Muscle layer of colon (tissue), 2 donors: Measurements from ENCODE around the gene HS6ST1.

Experiments
- H3K27ac ChIP-seq: one replicate; pipeline ENCODE4 v1.7.0; 2013; ENCODE audit warnings: low read depth, mild to moderate bottlenecking, low read length, moderate library complexity
- H3K27me3 ChIP-seq, 2 donors: one replicate each; pipeline ENCODE4 v1.7.0; 2013; ENCODE audit warnings: low read length in 2 of 2, mild to moderate bottlenecking in 2 of 2; ENCODE audit not compliant: insufficient read depth in 2 of 2, control insufficient read depth in 1 of 2
- H3K36me3 ChIP-seq: one replicate; pipeline ENCODE4 v1.7.0; 2013; ENCODE audit warnings: mild to moderate bottlenecking, low read length; ENCODE audit not compliant: insufficient read depth
- H3K4me1 ChIP-seq: one replicate; pipeline ENCODE4 v1.7.0; 2013; ENCODE audit warnings: mild to moderate bottlenecking, low read length; ENCODE audit not compliant: insufficient read depth
- H3K4me3 ChIP-seq, 2 donors: one replicate each; pipeline ENCODE4 v1.7.0; 2013; ENCODE audit warnings: low read length in 2 of 2, low read depth in 1 of 2, mild to moderate bottlenecking in 1 of 2, moderate library complexity in 1 of 2
- H3K9ac ChIP-seq: one replicate; pipeline ENCODE4 v1.7.0; 2013; ENCODE audit warnings: low read length
- H3K9me3 ChIP-seq: one replicate; pipeline ENCODE4 v1.7.0; 2013; ENCODE audit warnings: mild to moderate bottlenecking, low read length
- donor health status: abdominal sarcoma.
- donor health status: Adenocarcinoma of cecum.

HS6ST1 gene

GRCh38 chr2:128281852-128282245 lies 36.8 kb downstream of the HS6ST1 start:
- H3K9me3 ChIP-seq: no peaks in the 10 kb centered on the region
- no peak overlapping the region for H3K27ac ChIP-seq
- H3K9ac ChIP-seq: no peak overlapping the region
- H3K36me3 ChIP-seq: no peaks in the 10 kb centered on the region
- no peak overlapping the region for H3K4me3 ChIP-seq
- peaks cover 33% of the 10 kb centered on the region for H3K4me1 ChIP-seq
- no peaks in the 10 kb centered on the region for H3K27me3 ChIP-seq

GRCh38 chr2:128280901-128281321 lies 37.8 kb downstream of the HS6ST1 start:
- Histone ChIP-seq H3K9me3 (no peaks in the 10 kb centered on the region), H3K9ac (no peak overlapping the region), H3K36me3 (no peaks in the 10 kb centered on the region), H3K27me3 (no peaks in the 10 kb centered on the region), H3K27ac (no peak overlapping the region), H3K4me1 (peaks cover 33% of the 10 kb centered on the region), H3K4me3 (no peak overlapping the region)

DNA sequence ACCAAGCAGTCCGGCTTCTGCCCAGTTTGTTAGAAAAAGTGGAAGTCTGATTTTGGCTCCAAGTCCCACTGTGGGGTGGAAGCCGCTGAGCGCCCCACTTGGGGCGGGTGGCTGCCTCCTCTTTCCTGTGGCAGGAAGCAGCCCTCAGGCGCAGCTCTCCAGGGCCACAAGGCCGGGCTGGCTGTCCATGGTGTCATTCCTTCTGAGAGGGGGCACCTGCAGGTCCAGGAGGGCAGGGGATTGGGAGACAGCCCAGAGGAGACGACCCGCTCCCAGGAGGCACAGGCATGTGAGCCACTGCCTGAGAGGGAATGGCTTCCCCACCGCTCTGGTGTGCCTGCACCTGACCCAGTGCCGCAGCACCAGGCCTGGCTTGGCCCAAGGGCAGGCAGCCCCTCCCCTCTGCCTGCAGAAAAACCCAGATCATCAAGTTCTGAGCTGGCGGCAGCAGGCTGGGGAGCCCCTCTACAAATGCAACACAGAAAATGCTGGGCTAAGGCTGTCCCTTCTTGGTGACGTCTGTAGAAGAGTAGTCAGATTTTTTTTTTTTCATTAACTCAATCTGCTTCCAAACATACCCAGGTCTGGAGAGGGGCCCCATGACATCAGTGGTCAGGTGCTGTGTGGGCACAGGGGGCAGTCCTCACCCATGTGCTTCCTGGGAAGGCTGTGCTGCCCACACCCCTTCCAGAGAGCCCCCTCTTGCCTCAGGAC lies 38.4 kb downstream of the HS6ST1 start:
- Histone ChIP-seq H3K27me3 (no peaks in the 10 kb centered on the region), H3K9me3 (no peaks in the 10 kb centered on the region), H3K4me1 (peaks cover 33% of the 10 kb centered on the region), H3K4me3 (no peak overlapping the region), H3K36me3 (no peaks in the 10 kb centered on the region), H3K27ac (no peak overlapping the region), H3K9ac (no peak overlapping the region)

GRCh38 chr2:128279786-128280157 lies 38.9 kb downstream of the HS6ST1 start:
- Histone ChIP-seq H3K9me3 (no peaks in the 10 kb centered on the region), H3K9ac (no peak overlapping the region), H3K27ac (no peak overlapping the region), H3K4me3 (no peak overlapping the region), H3K4me1 (peaks cover 33% of the 10 kb centered on the region), H3K36me3 (no peaks in the 10 kb centered on the region), H3K27me3 (no peaks in the 10 kb centered on the region)

DNA sequence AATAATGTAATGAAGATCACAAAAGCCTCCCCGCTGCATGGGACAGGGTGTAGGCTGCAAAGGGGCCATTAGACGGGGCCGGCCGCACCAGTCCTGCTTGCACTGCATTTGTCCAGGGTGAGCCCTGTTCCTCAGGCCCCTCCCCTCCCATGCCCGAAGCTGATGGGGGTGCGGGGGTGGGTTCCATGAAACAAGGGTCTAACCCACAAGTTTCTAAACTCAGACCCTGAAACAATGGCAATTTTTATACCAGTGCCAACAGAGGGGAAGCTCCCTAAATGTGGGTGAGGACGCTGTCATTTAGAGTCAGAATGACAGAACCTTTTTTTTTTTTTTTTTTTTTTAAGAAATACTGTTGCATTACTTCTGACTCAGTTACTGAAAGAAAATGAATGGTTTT lies 39.7 kb downstream of the HS6ST1 start:
- H3K4me3 ChIP-seq: no peak overlapping the region
- H3K27me3 ChIP-seq: no peaks in the 10 kb centered on the region
- no peaks in the 10 kb centered on the region for H3K9me3 ChIP-seq
- no peaks in the 10 kb centered on the region for H3K36me3 ChIP-seq
- no peak overlapping the region for H3K27ac ChIP-seq
- peaks cover 33% of the 10 kb centered on the region for H3K4me1 ChIP-seq
- H3K9ac ChIP-seq: no peak overlapping the region

GRCh38 chr2:128277961-128278681 lies 40.5 kb downstream of the HS6ST1 start:
- Histone ChIP-seq H3K4me1 (peaks cover 26% of the 10 kb centered on the region), H3K27ac (no peak overlapping the region), H3K36me3 (no peaks in the 10 kb centered on the region), H3K9me3 (no peaks in the 10 kb centered on the region), H3K9ac (no peak overlapping the region), H3K27me3 (no peaks in the 10 kb centered on the region), H3K4me3 (no peak overlapping the region)

DNA sequence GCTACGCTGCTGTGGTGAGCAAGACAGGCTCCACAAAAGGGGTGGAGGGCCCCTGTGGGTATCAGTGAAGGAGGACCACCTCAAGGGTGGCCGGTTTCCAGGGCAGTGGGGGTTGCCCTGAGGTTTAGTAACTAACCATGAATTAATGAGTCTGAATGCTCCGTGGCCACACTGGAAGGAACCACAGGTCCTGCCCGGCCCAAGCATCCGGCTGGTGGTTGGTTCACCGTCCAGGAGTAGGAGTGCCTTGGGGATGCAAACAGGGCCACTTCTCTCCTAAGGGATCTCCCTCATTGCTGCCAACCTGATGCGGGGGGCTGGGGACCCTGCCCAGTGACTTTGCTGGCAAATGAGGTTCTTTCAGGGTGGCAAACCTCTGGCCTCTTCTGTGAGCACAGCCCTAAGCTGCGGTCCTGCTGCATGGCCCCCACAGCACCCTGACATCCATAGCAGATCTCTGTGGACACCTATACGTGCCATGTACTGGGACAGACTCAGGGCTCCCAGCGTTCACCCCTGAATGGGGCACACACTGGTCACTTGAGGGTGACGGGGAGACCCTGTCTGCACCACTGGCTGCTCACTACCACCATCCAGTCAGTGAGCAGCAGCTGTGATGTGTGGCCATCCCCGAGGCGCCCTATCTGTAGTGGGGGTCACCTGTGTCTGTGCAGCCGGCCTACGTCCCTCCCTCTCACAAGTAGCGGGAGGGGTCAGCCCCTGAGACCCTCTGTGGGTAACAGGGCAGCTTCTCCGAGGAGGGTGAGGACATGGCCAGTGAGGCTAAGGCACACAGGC lies 41.6 kb downstream of the HS6ST1 start:
- H3K4me3 ChIP-seq: no peak overlapping the region
- H3K4me1 ChIP-seq: peaks cover 15% of the 10 kb centered on the region
- no peaks in the 10 kb centered on the region for H3K36me3 ChIP-seq
- H3K9ac ChIP-seq: no peak overlapping the region
- no peak overlapping the region for H3K27ac ChIP-seq
- H3K9me3 ChIP-seq: no peaks in the 10 kb centered on the region
- no peaks in the 10 kb centered on the region for H3K27me3 ChIP-seq

GRCh38 chr2:128275498-128276045 lies 43.1 kb downstream of the HS6ST1 start:
- no peaks in the 10 kb centered on the region for H3K9me3 ChIP-seq

DNA sequence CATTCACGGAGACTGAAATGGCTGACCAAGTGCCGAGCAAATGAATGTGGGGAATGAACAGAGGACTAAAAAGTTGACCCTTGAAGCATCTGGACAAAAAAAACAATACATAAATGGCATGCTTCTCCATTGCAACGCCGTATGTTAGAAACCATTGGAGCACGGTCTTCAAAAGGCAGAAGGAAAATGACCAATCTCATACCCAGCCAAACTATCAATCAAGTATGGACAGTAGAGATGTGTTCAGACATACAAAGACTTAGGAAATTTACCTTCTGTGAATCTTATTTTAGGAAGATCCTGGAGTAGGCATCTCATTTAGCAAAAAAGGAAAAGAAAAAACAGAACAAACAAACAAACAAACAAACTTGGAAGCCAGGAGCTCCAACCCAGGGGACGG lies 44.5 kb downstream of the HS6ST1 start:
- no peaks in the 10 kb centered on the region for H3K4me1 ChIP-seq
- H3K9ac ChIP-seq: no peak overlapping the region
- H3K27ac ChIP-seq: no peak overlapping the region
- H3K27me3 ChIP-seq: no peaks in the 10 kb centered on the region
- H3K36me3 ChIP-seq: no peaks in the 10 kb centered on the region
- H3K4me3 ChIP-seq: no peak overlapping the region
- H3K9me3 ChIP-seq: no peaks in the 10 kb centered on the region

More at GRCh38 chr2:128275498-128276045, 43.1 kb downstream of the HS6ST1 start:
- Histone ChIP-seq H3K27me3 (no peaks in the 10 kb centered on the region), H3K36me3 (no peaks in the 10 kb centered on the region), H3K27ac (no peak overlapping the region), H3K9ac (no peak overlapping the region), H3K4me1 (peaks cover under 1% of the 10 kb centered on the region), H3K4me3 (no peak overlapping the region)

DNA sequence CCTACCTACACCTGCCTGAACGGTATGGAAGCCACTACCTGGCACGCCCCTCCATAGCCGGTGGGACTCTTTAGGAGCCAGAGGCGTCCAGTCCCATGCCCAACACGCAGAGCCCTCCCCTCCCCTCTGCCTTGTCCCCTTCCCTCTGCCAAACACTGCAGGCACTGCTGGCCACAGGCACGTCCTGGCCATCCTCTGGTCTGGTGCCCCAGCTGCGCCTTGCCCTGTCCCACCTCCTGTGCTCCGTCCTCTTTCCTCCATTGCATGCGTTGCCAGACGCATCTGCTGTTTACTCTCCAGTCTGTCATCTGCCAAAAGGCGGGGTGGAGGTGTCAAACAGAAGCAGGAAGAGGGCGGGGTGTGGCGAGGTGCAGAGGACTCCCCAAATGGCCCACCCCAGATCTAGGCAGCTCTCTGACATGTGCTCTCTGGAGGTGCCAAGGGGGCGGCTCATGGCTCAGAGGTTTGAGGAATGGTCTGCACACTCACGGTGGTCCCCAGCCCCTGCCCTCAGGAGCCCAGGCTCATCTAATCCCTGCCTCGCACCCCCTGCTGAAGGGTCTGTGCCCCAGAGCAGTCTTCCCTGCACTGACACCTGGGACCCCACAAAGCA lies 45.1 kb downstream of the HS6ST1 start:
- no peak overlapping the region for H3K27ac ChIP-seq
- H3K4me3 ChIP-seq: no peak overlapping the region
- no peak overlapping the region for H3K9ac ChIP-seq
- no peaks in the 10 kb centered on the region for H3K27me3 ChIP-seq
- no peaks in the 10 kb centered on the region for H3K9me3 ChIP-seq
- no peaks in the 10 kb centered on the region for H3K4me1 ChIP-seq
- no peaks in the 10 kb centered on the region for H3K36me3 ChIP-seq
